Left kidney (tissue), 2 donors: ENCODE data around the gene HCN1. TPM values are rescaled to one million over a fixed set of nuclear protein-coding genes. Genes with fewer than 3 reads are reported as not detected.

Source experiments
- DNase-seq: peaks from one replicate; pipeline ENCODE4 v3.0.0-alpha.2; 2013
- polyA plus RNA-seq: library from polyadenylated mRNA; unstranded; fragments of 120-200 nt; gene quantifications from one replicate; pipeline ENCODE4 v1.2.1, GENCODE V29; 2013; ENCODE audit not compliant: insufficient read length

HCN1 gene
- polyA plus RNA-seq, 1 donor, result 0.03 TPM

- no peak for DNase-seq
Observed at GRCh38 chr5:45281081-45281480, 415.1 kb downstream of the HCN1 start.

- no peak for DNase-seq
Observed at GRCh38 chr5:45279109-45279508, 417.1 kb downstream of the HCN1 start.

GRCh38 chr5:45277860-45278259 lies 418.3 kb downstream of the HCN1 start:
- no peak for DNase-seq

- no peak for DNase-seq
Observed at GRCh38 chr5:45274241-45274640, 421.9 kb downstream of the HCN1 start.

GRCh38 chr5:45271626-45272025 lies 424.6 kb downstream of the HCN1 start:
- no peak for DNase-seq

- no peak for DNase-seq
Observed at GRCh38 chr5:45264447-45264846, 431.7 kb downstream of the HCN1 start.

- DNase-seq, result no peak
Observed at GRCh38 chr5:45262061-45262590, 434.1 kb downstream of the HCN1 start.

- no peak for DNase-seq
Observed at GRCh38 chr5:45261125-45261524, 435.1 kb downstream of the HCN1 start.

- DNase-seq, result no peak
Observed at GRCh38 chr5:45260292-45260691, 435.9 kb downstream of the HCN1 start.

GRCh38 chr5:45252978-45253377 lies 443.2 kb downstream of the HCN1 start:
- no peak for DNase-seq

- no peak for DNase-seq
Observed at GRCh38 chr5:45252541-45252940, 443.6 kb downstream of the HCN1 start.

- no peak for DNase-seq
Observed at GRCh38 chr5:45225571-45226031, 470.6 kb downstream of the HCN1 start.

GRCh38 chr5:45205403-45205961 lies 490.7 kb downstream of the HCN1 start:
- DNase-seq, result no peak
